IPS-NIHi11 (cell line): ENCODE results near the gene FAM241A.
"Not testable (repeated sequence)": the region's sequence is repeated elsewhere in the genome, so short reads cannot be mapped to it uniquely, and the experiment has no call there.

Experiments used
- DNase-seq: peaks from one replicate; pipeline ENCODE4 v3.0.0; 2012; ENCODE audit warnings: mixed read lengths, low spot score

FAM241A gene

GRCh38 chr4:112173593-112174558 lies 28.6 kb downstream of the FAM241A start:
- DNase-seq = no peak

DNA sequence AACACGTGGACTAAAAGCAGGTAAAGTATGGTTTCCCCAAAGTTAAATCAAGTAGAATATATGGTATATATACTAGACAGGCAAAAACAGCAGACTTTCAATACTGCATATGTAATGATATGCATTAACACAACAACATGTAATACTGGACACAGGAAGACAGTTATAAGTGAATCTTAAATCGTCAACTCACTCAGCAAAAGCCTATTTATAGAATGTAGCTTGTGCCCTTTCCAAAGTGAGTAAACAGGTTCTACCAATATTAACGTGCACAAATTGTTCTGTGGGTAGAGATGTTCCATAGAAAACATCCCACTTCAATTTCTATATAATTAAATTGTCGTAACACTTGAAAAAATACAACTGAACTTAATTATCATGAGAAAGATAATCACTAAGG lies 30.6 kb downstream of the FAM241A start:
- no peak for DNase-seq

GRCh38 chr4:112176596-112176995 lies 31.3 kb downstream of the FAM241A start:
- DNase-seq = no peak

- DNase-seq = not testable (repeated sequence)
These were observed 33.5 kb downstream of the FAM241A start for GRCh38 chr4:112178741-112179140.

DNA sequence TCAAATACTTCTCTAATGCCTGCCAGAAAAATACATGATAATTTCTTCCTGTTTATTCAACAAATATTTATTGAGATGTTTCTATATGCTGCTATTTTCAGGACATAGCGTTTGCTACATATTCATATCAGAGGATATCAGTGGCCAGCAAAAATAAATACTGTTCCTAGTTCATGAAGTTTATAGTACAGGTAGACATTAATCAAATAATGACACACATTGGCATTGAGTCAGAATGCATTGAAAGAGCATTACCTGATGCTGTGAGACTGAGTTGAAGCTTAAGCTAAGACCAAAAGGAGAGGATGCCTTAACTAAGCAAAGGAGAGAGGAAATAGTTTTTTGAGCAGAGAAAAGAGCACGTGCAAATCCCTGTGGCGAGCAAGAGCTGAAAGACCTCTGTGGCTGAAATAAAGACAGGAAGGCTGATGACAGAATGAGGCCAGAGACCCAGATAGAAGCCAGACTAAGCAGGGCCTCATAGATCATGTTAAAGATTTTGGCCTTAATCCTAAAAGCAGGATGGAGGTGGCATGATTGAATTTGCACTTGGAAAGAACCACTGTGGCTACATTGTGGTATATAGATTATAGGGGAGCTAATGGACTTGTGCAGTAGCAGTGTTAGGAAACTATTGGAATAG lies 36.2 kb downstream of the FAM241A start:
- DNase-seq = no peak

DNA sequence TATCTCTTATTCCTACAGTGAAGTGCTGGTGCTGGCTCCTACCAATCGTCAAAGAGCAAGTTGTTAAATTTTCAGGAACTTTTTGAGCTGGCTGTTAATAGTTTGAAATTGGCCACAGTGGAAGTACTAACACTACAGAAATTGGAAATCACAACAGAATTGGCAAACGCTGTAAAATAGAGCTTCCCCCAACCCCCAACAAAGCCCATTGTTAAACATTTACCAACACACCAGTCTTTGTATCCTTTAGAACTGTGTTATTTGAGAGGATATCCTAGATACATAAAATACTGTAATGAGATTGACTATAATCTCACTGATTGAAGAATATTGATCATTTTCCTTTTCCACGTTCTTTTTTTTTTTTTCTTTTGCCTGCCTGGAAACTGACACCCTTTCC lies 37.4 kb downstream of the FAM241A start:
- DNase-seq = no peak

DNA sequence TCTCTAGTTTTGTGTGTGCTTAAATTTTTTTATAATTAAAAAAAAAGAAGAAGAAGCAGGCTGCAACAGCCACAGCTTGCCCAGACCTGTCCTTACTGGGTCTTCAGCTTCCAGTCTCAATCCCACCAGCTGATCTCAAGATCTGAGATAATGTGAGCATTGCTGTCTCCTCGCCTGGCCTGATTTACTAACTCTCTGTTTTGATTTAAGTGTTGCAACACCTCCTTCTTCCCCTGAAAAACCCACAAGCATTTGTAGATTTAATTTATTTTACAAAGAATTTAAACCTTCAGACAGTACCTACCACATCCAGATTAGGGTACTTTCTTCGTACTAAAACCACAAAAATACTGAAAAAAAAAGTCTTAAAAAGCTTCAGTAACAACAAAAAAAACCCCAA lies 38.0 kb downstream of the FAM241A start:
- DNase-seq = no peak

DNA sequence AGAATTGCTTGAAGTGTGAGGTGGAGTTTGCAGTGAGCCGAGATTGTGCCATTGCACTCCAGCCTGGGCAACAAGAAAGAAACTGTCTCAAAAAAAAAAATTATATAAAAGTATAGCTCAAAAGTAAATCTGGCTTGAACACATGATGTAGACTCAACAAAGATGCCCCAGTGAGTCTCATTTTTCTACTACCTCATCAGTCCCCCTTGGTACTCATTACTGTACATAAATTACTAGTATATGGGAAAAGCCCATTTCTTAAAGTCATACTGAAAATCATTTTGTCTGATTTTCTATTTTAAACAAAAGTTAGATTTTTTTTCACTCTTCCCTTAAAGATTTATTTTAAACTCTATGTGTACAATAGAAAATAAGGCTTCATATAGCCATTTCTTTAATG lies 39.2 kb downstream of the FAM241A start:
- no peak for DNase-seq

- no peak for DNase-seq
These were observed 40.1 kb downstream of the FAM241A start for GRCh38 chr4:112185334-112185733.

DNA sequence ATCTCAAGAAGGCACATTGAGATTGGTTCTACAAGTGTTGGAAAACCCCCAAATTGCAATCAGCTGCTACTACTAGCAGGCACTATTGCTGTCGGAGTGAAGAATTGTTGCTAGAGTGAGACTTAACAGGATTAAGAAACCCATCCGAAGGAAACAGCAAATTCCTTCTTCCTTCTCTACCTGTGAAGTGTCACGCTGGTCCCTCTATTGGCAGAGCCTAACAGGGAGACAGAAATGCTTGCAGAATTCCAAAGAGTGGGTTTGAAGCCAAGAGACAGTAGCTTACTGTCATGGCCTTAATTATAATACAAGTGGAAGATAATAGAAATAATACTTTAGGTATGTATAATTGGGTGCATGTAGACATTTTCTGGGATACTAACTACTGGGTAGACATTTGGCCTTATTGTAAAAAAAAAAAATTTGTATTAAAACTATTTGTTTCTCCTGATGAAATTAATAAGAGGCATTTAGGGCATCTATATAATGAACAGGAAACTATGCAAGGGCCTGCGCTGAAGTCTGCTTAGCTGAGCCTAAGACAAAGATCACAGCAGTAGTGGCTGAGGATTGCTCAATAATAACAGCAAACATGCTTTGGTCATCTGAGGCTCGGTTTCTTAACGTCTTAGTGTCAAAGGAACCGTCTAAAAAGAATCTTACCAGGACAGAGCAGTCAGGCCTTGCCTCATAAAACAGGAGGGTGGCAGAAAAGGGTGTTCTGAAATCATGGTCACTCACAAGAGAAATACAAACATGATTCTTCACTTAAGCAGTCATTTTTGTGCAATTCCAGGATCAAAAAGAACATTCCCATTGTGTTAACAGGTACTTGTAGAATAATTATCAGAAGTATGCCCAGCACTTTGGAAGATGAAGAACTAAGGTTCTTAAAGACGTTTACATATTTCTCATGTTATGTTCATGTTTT lies 40.8 kb downstream of the FAM241A start:
- DNase-seq = no peak

DNA sequence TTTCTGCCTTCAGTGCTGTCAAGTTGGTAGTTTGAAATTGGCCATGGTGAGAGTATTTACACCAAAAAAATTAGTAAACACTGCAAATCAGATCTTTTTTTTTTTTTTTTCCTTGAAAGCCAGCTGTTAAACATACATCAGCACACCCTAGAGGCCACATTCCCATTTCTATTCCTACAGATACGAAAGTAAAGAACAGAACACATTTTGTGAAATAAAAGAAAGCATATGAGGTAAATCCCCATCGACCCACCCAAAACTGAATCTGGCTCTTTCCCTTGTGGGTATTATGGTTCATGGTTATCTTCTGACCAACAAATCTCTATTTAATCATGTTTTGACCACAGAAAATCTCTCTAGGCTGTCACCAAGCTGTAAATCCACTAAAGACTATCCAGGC lies 44.5 kb downstream of the FAM241A start:
- DNase-seq = no peak

GRCh38 chr4:112190684-112191083 lies 45.4 kb downstream of the FAM241A start:
- DNase-seq = no peak

DNA sequence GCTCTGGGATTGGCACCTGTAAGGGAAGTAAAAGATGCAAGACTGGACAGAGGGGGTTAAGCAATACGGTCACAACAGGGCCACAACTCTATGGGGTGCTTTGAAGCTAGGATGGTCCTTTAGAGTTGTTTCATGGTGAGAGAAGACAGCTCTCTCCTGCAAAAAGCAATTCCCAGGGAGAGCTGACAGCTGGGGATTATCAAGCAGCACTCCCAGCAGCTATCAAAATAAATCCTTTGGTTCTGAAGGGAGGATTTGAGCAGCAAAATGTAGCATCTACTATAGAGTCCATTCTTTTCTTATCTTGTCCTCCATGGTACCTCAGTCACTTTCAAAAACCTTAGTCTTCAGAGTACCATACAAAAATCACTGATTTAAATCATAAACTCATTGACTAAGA lies 51.2 kb downstream of the FAM241A start:
- DNase-seq = no peak

- DNase-seq = no peak
These were observed 53.8 kb downstream of the FAM241A start for GRCh38 chr4:112199041-112199440.

GRCh38 chr4:112201915-112202505 lies 56.8 kb downstream of the FAM241A start:
- no peak for DNase-seq

GRCh38 chr4:112203593-112203992 lies 58.3 kb downstream of the FAM241A start:
- DNase-seq = no peak

- no peak for DNase-seq
These were observed 61.2 kb downstream of the FAM241A start for GRCh38 chr4:112206431-112206830.

GRCh38 chr4:112208137-112209095 lies 63.2 kb downstream of the FAM241A start:
- DNase-seq = not testable (repeated sequence)

- DNase-seq = no peak
These were observed 65.5 kb downstream of the FAM241A start for GRCh38 chr4:112210777-112211176.

DNA sequence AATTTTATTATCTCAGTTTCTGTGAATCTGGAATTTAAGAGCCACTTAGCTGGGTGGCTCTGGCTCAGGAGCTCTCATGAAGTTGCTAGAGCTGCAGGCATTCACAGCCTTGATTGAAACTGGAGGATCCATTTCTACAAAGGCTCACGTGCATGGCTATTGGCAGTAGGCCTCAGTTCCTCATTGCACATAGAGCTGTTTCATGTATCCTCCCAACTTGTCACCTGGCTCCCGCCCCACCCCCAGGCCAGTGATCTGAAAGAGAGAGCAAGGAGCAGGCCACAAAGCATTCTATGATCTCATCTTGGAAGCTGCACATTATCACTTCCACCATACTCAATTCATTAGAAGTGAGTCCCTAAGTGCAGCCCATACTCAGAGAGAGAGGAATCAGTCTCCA lies 67.8 kb downstream of the FAM241A start:
- no peak for DNase-seq

DNA sequence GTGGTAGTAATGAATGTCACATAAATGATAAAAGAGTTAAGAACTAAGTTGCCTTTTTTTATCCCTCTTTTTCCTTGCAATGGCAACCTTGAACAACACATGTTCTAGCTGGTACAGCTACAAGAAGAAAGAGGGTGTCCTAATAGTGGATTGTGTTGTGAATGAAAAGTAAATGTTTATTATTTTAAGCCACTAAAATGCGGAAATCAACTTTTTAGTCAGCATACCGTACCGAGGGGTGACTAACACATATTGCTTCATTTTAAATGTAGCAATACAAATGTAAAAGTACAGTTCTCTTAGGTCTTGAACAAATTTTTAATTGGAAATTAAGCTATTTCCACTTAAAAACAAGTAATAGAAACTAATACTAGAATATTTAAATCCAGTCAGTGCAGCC lies 68.6 kb downstream of the FAM241A start:
- no peak for DNase-seq
